HCT116 (cell line): ENCODE measurements around the gene NCOA1. TPM values are rescaled to one million over a fixed set of nuclear protein-coding genes. Genes with fewer than 3 reads are reported as not detected.

ENCODE experiments used
- ATAC-seq: fragments of 200-7000 bp; cut with Tn5 transposase; 2 replicates; pipeline ENCODE4 v1.9.1; 2020; ENCODE audit warnings: mild to moderate bottlenecking, moderate library complexity
- BruUV-seq: library from RNA; stranded (reverse); fragments of 400-500 nt; replicated peaks from 2 replicates; lab custom pipeline; 2021; lab: Mats Ljungman, UMichigan
- CTCF ChIA-PET: fragments of 300-600 bp; sonication (Branson Sonifier 250); formaldehyde crosslinking; loops from one replicate; lab custom pipeline; 2021; ENCODE audit warnings: antibody characterized with exemption; lab: Charles Lee
- POLR2A ChIA-PET: fragments of 300-600, 350-600 bp; sonication (Branson Sonifier 250); formaldehyde crosslinking; loops from one replicate; lab custom pipeline; 2021; ENCODE audit warnings: antibody characterized with exemption; lab: Charles Lee
- RAD21 ChIA-PET, 2 experiments: fragments of 300-600 bp; sonication (Branson Sonifier 250); formaldehyde crosslinking; loops; one replicate each; lab custom pipeline; 2023; ENCODE audit warnings: low total read pairs in 2 of 2; ENCODE audit not compliant: uncharacterized antibody in 2 of 2, unreplicated experiment in 2 of 2, low non-redundant PET in 1 of 2; lab: Charles Lee
- DNase-seq: peaks from one replicate; pipeline ENCODE4 v3.0.0-alpha.2; 2010; ENCODE audit warnings: low read depth, low spot score
- H2AFZ ChIP-seq: fragments of 200-600 bp; shearing (Covaris generic), sonication (generic); 2 replicates; pipeline ENCODE4 v1.6.1; 2017; ENCODE audit warnings: low read depth, mixed run types, mixed read lengths, antibody characterized with exemption, low read length; ENCODE audit not compliant: poor library complexity, severe bottlenecking
- H3K27ac ChIP-seq: 2 replicates; pipeline ENCODE4 v1.5.1; 2012; ENCODE audit warnings: low read depth, low read length
- H3K27me3 ChIP-seq: fragments of 200-600 bp; sonication (generic); 2 replicates; pipeline ENCODE4 v1.6.1; 2016; ENCODE audit warnings: mixed run types, low read length, mixed read lengths; ENCODE audit not compliant: insufficient read depth
- H3K36me3 ChIP-seq, 2 experiments: fragments of 200-500 bp in 1 of 2; fragments of 200-600 bp in 1 of 2; sonication (Bioruptor generic) in 1 of 2; sonication (generic) in 1 of 2; 2 replicates each; pipeline versions ENCODE4 v1.5.1 to v1.6.1; 2014 to 2016; ENCODE audit warnings: low read length in 2 of 2, inconsistent platforms in 1 of 2, mixed read lengths in 1 of 2, mixed run types in 1 of 2; ENCODE audit not compliant: insufficient read depth in 2 of 2, control insufficient read depth in 1 of 2
- H3K4me1 ChIP-seq, 2 experiments: fragments of 200-600 bp in 1 of 2; sonication (generic) in 1 of 2; 2 replicates each; pipeline versions ENCODE4 v1.5.1 to v1.6.1; 2012 to 2017; ENCODE audit warnings: low read length in 2 of 2, inconsistent platforms in 1 of 2, mild to moderate bottlenecking in 1 of 2, mixed read lengths in 1 of 2, mixed run types in 1 of 2, moderate library complexity in 1 of 2; ENCODE audit not compliant: insufficient read depth in 2 of 2, control insufficient read depth in 1 of 2
- H3K4me2 ChIP-seq: fragments of 200-600 bp; sonication (generic); 2 replicates; pipeline ENCODE4 v1.6.1; 2017; ENCODE audit warnings: mixed run types, low read length, mixed read lengths
- H3K4me3 ChIP-seq, 2 experiments: fragments of 200-600 bp in 1 of 2; sonication (generic) in 1 of 2; replicated peaks in 1 of 2; 2 replicates each; pipeline ENCODE4 v1.5.1; 2011 to 2016; ENCODE audit warnings: low read length in 2 of 2, control low read depth in 1 of 2, low read depth in 1 of 2, mild to moderate bottlenecking in 1 of 2, mixed read lengths in 1 of 2, mixed run types in 1 of 2
- H3K79me2 ChIP-seq: fragments of 200-600 bp; sonication (generic); 2 replicates; pipeline ENCODE4 v1.6.1; 2017; ENCODE audit warnings: mild to moderate bottlenecking, mixed run types, low read length, moderate library complexity, mixed read lengths; ENCODE audit not compliant: insufficient read depth
- H3K9ac ChIP-seq: fragments of 200-600 bp; sonication (generic); 2 replicates; pipeline ENCODE4 v1.6.1; 2016; ENCODE audit warnings: low read length, mixed read lengths
- H3K9me2 ChIP-seq: fragments of 200-600 bp; sonication (generic), shearing (Covaris generic); 2 replicates; pipeline ENCODE4 v1.6.1; 2017; ENCODE audit warnings: mixed run types, mild to moderate bottlenecking, moderate library complexity; ENCODE audit not compliant: insufficient read depth
- H3K9me3 ChIP-seq, 2 experiments: fragments of 200-500 bp in 1 of 2; fragments of 200-600 bp in 1 of 2; sonication (Bioruptor generic) in 1 of 2; sonication (generic) in 1 of 2; 2 replicates each; pipeline ENCODE4 v1.6.1; 2014 to 2017; ENCODE audit warnings: low read length in 2 of 2, mixed read lengths in 2 of 2, inconsistent platforms in 1 of 2, low read depth in 1 of 2, mild to moderate bottlenecking in 1 of 2, mixed run types in 1 of 2, moderate library complexity in 1 of 2; ENCODE audit not compliant: control insufficient read depth in 1 of 2, insufficient read depth in 1 of 2
- H4K20me1 ChIP-seq: fragments of 200-600 bp; sonication (generic), shearing (Covaris generic); 2 replicates; pipeline ENCODE4 v1.6.1; 2017; ENCODE audit warnings: mixed run types, mild to moderate bottlenecking, moderate library complexity; ENCODE audit not compliant: insufficient read depth
- CBX3 ChIP-seq: IDR thresholded peaks from 2 replicates; pipeline ENCODE4 v1.6.1; 2012; ENCODE audit warnings: low read depth
- EGR1 ChIP-seq: IDR thresholded peaks from 2 replicates; pipeline ENCODE4 v1.6.1; 2012; ENCODE audit warnings: low read depth
- EZH2 ChIP-seq: fragments of 200-600 bp; sonication (generic); IDR thresholded peaks from 2 replicates; pipeline ENCODE4 v1.6.1; 2017; ENCODE audit warnings: antibody characterized with exemption, mixed run types
- FOSL1 ChIP-seq: IDR thresholded peaks from 2 replicates; pipeline ENCODE4 v1.6.1; 2012; ENCODE audit warnings: low read depth
- REST ChIP-seq: IDR thresholded peaks from 2 replicates; pipeline ENCODE4 v1.6.1; 2012; ENCODE audit warnings: low read depth
- SIN3A ChIP-seq: IDR thresholded peaks from 2 replicates; pipeline ENCODE4 v1.6.1; 2012; ENCODE audit warnings: low read depth
- SP1 ChIP-seq: IDR thresholded peaks from 2 replicates; pipeline ENCODE4 v1.6.1; 2012; ENCODE audit warnings: low read depth
- TCF7L2 ChIP-seq: IDR thresholded peaks from 2 replicates; pipeline ENCODE4 v1.7.0; 2011; ENCODE audit warnings: borderline replicate concordance, inconsistent platforms; ENCODE audit not compliant: insufficient read depth, insufficient read length; ENCODE audit errors: extremely low read depth
- ZBTB33 ChIP-seq: IDR thresholded peaks from 2 replicates; pipeline ENCODE4 v1.6.1; 2011; ENCODE audit warnings: mild to moderate bottlenecking, low read length, moderate library complexity; ENCODE audit not compliant: insufficient replicate concordance; ENCODE audit errors: extremely low read depth
- ZNF274 ChIP-seq: fragments of 200-500 bp; sonication (Bioruptor generic); IDR thresholded peaks from 2 replicates; pipeline ENCODE4 v1.6.1; 2014; ENCODE audit warnings: mild to moderate bottlenecking, low read depth, low read length, inconsistent platforms
- intact Hi-C: fragments of 100-400 bp; cut with micrococcal nuclease; formaldehyde crosslinking; loops from 2 replicates; pipeline ENCODE4 v1.10.0; 2022
- total RNA-seq: library from RNA; stranded (reverse); gene quantifications from one replicate; pipeline ENCODE4 v1.2.1, GENCODE V29; 2021; ENCODE audit not compliant: unreplicated experiment
- TF ChIP-seq, protein P1 (sequence below), 3 experiments: fragments of 200-600 bp in 1 of 3; sonication (generic) in 1 of 3; IDR thresholded peaks in 2 of 3; conservative IDR thresholded peaks in 1 of 3; 2 replicates each; pipeline ENCODE4 v1.5.1; 2012 to 2017; ENCODE audit warnings: low read depth in 2 of 3, low read length in 2 of 3, antibody characterized with exemption in 1 of 3, borderline replicate concordance in 1 of 3, control low read depth in 1 of 3, mild to moderate bottlenecking in 1 of 3, mixed read lengths in 1 of 3, mixed run types in 1 of 3, moderate library complexity in 1 of 3; ENCODE audit not compliant: insufficient read depth in 1 of 3

NCOA1 gene
- total RNA-seq, 1 experiment from 2014 or later: 10.4 TPM

DNA sequence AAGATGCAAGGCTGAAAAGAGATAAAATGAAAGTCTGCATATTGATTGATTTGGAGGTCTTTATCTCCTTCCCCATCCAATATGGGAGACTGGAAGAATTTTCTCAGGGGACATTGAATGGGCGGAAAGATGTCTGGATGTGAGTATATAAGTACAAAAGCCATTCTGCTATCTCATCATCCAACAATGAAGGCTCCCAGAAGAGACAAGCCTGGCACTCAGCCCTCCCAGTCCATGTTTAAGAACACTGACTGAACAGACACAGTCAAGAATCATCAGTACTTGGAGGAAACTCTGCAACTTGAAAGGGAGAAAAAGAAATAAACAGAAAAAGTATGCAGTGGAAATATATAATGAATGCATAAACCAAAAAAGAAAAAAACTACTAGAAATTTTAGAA is 221.2 kb downstream of the NCOA1 start (continued):
- TF ChIP-seq REST: no peak
- TF ChIP-seq SP1: no peak

DNA sequence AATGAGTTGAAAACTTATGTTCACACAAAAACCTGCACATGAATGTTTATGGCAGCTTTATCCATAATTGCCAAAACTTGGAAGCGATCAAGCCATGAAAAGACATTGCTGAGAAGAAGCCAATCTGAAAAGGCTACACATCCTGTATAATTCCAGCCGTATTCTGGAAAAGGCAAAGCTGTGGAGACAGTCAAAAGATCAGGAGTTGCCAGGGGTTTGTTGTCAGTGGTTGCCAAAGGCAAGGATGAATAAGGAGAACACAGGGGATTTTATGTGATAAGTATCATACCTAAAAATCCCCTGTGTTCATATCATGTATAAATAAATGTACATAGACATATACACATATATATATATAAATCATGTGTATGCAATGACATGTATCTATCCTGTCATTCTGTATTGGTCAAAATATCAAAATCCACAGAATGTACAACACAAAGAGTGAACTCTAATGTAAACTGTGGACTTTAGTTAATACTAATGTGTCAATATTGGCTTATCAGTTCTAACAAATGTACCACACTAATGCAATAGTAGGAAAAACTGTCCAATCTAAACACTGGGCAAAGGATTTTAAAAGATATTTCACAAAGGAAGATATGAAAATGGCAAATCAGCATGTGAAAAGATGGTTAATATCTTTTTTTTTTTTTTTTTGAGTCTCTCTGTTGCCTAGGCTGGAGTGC is 226.4 kb downstream of the NCOA1 start:
- Histone ChIP-seq H4K20me1 (no peaks in the 10 kb centered on the region), H3K9me3 (no peaks in the 10 kb centered on the region), H3K36me3 (no peaks in the 10 kb centered on the region), H3K79me2 (no peaks in the 10 kb centered on the region), H3K4me2 (no peak overlapping the region), H3K4me1 (no peaks in the 10 kb centered on the region), H2AFZ (no peak overlapping the region), H3K27me3 (no peaks in the 10 kb centered on the region), H3K9me2 (no peaks in the 10 kb centered on the region), H3K9ac (no peak overlapping the region), H3K27ac (no peak overlapping the region), H3K4me3 (no peak overlapping the region)
- ATAC-seq (no peak), DNase-seq (no peak)
- ChIA-PET CTCF (no interaction called here), RAD21 (no interaction called here), POLR2A (no interaction called here)
- BruUV-seq: no TSS peak
- intact Hi-C loops: no loop called here
- TF ChIP-seq SIN3A (no peak), REST (no peak), EZH2 (no peak), CBX3 (no peak), EGR1 (no peak), FOSL1 (no peak), ZBTB33 (no peak), SP1 (no peak), TCF7L2 (no peak), ZNF274 (no peak)
- TF ChIP-seq, protein P1, sequence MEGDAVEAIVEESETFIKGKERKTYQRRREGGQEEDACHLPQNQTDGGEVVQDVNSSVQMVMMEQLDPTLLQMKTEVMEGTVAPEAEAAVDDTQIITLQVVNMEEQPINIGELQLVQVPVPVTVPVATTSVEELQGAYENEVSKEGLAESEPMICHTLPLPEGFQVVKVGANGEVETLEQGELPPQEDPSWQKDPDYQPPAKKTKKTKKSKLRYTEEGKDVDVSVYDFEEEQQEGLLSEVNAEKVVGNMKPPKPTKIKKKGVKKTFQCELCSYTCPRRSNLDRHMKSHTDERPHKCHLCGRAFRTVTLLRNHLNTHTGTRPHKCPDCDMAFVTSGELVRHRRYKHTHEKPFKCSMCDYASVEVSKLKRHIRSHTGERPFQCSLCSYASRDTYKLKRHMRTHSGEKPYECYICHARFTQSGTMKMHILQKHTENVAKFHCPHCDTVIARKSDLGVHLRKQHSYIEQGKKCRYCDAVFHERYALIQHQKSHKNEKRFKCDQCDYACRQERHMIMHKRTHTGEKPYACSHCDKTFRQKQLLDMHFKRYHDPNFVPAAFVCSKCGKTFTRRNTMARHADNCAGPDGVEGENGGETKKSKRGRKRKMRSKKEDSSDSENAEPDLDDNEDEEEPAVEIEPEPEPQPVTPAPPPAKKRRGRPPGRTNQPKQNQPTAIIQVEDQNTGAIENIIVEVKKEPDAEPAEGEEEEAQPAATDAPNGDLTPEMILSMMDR (IDR thresholded peaks at IDR 0.05 in 2 of 3, conservative IDR thresholded peaks at IDR 0.05 in 1 of 3; ENCODE audit: borderline replicate concordance in 1 of 3, insufficient read depth in 1 of 3, low read depth in 2 of 3, low read length in 2 of 3): no peak
